Heart left ventricle (tissue), 16 donors: ENCODE measurements around the gene DCUN1D2. TPM values are rescaled to one million over a fixed set of nuclear protein-coding genes. Genes with fewer than 3 reads are reported as not detected.

ENCODE experiments used
- ATAC-seq, 4 donors: fragments of 200-7000 bp; cut with Tn5 transposase; one replicate each; pipeline ENCODE4 v1.9.1; 2020 to 2022; ENCODE audit warnings: moderate library complexity in 4 of 4, mild to moderate bottlenecking in 3 of 4, moderate number of reproducible peaks in 1 of 4
- DNase-seq, 5 donors: peaks; one replicate each; pipeline ENCODE4 v3.0.0-alpha.2; 2020
- H3K27ac ChIP-seq, 12 donors: fragments of 200-600 bp; sonication (generic) in 4 of 12; one replicate each; pipeline versions ENCODE4 v1.5.0 to v1.8.0; 2016 to 2022; ENCODE audit warnings: mild to moderate bottlenecking in 2 of 12
- H3K27me3 ChIP-seq, 9 donors: fragments of 200-600 bp; sonication (generic) in 2 of 9; one replicate each; pipeline versions ENCODE4 v1.5.1 to v1.8.0; 2016 to 2022; ENCODE audit warnings: mild to moderate bottlenecking in 3 of 9
- H3K36me3 ChIP-seq, 9 donors: fragments of 200-600 bp; sonication (generic) in 2 of 9; one replicate each; pipeline versions ENCODE4 v1.5.0 to v1.8.0; 2018 to 2022; ENCODE audit warnings: mild to moderate bottlenecking in 2 of 9
- H3K4me1 ChIP-seq, 12 donors: fragments of 200-600 bp; sonication (generic) in 4 of 12; one replicate each; pipeline versions ENCODE4 v1.5.0 to v1.8.0; 2016 to 2022; ENCODE audit warnings: mild to moderate bottlenecking in 3 of 12
- H3K4me3 ChIP-seq, 12 donors: fragments of 200-600 bp; sonication (generic) in 4 of 12; one replicate each; pipeline versions ENCODE4 v1.5.0 to v1.8.0; 2017 to 2022; ENCODE audit warnings: mild to moderate bottlenecking in 9 of 12, moderate library complexity in 4 of 12
- H3K9me3 ChIP-seq, 12 donors: fragments of 200-600 bp; sonication (generic) in 4 of 12; one replicate each; pipeline versions ENCODE4 v1.5.0 to v1.8.0; 2016 to 2022; ENCODE audit warnings: mild to moderate bottlenecking in 1 of 12
- CTCF ChIP-seq, 12 donors: fragments of 200-600 bp; sonication (generic) in 4 of 12; IDR thresholded peaks; one replicate each; pipeline versions ENCODE4 v1.5.0 to v1.8.0; 2018 to 2022; ENCODE audit warnings: antibody characterized with exemption in 12 of 12, mild to moderate bottlenecking in 5 of 12
- POLR2A ChIP-seq, 2 donors: fragments of 450-650 bp; IDR thresholded peaks; one replicate each; pipeline ENCODE4 v1.6.1; 2017; ENCODE audit warnings: antibody characterized with exemption in 2 of 2, mild to moderate bottlenecking in 2 of 2, moderate library complexity in 2 of 2
- WGBS, 4 donors: extraction: QIAGEN DNeasy Blood & Tissue Kit in 2 of 4; methylation state at CpG; one replicate each; pipeline versions ENCODE4 v1.1.5 to v1.1.7; 2013 to 2018; 5-methylcytosine and 5-hydroxymethylcytosine counted together
- intact Hi-C, 10 donors: fragments of 100-400 bp; cut with DNase I; formaldehyde crosslinking; loops; one replicate each; pipeline versions ENCODE4 v1.11.1 to v1.14.2; 2022
- polyA plus RNA-seq, 2 donors: library from polyadenylated mRNA; stranded (reverse); fragments of 200-250 nt; gene quantifications; one replicate each; pipeline ENCODE4 v1.2.3, GENCODE V29; 2013
- total RNA-seq, 9 donors: library from RNA; depleted of rRNA in 2 of 9; stranded (reverse); fragments of >200 nt in 2 of 9; fragmentation: NEBNext Ultra II Directional in 3 of 9; extraction: Animal tissue kit (Norgen Biotek cat#: 25700) in 3 of 9; gene quantifications; one replicate each; pipeline versions ENCODE4 v1.1.0 to v1.2.4, GENCODE V29; 2016 to 2023
- donor health status: ischemic (EF 13 %, LVEDD 7.1; RV severe dilation, severe dysfunction).
- donor health status: healthy with polysubstance abuse.
- donor health status: DM: no; HTN: yes; CAD: no.
- donor health status: DM: no; HTN: no; CAD: no.
- donor health status: ischemic (EF 25% LVEDD 6.9; RV normal size, moderate dysfunction).
- donor health status: ischemic (EF 25% LVEDD 5.7; RV mildly dilated, moderate dysfunction).
- donor health status: healthy.
- donor health status: DM: yes; HTN: yes; CAD: no.
- donor health status: ischemic (EF 35%, LVEDD 5.7; RV mildly dilated, moderate dysfunction).
- donor health status: nonischemic (EF 11% LVEDD 7.7; RV severe dilation, severe dysfunction).
- donor health status: DM: yes; HTN: yes; CAD: no.
- donor health status: PGD.
- donor health status: ischemic (EF 29% LVEDD 5.4; RV normal size, mild dysfunction).
- donor health status: nonischemic (EF 23%, LVEDD 6.1; RV moderate dilation, normal function).

The DCUN1D2 gene
- total and polyA plus RNA-seq, 11 donors, result 68.7 to 247 (median 153) TPM

- ATAC-seq (peak; percentile 24 to 63 (median 42)), DNase-seq (peak in 1 of 5 donors; percentile 43)
- WGBS, 4 donors, result 77 to 90% (median 85%) methylated on average over 16 to 17 of the region's 17 CpGs
Measured at GRCh38 chr13:113508521-113509254, 18.2 kb upstream of the DCUN1D2 start.

GRCh38 chr13:113507505-113508345 is 17.2 kb upstream of the DCUN1D2 start:
- DNase-seq (no peak), ATAC-seq (no peak)
- Histone ChIP-seq H3K4me1 (peaks cover 0 to 18% (median 8%) of the 10 kb centered on the region in 12 donors), H3K27ac (peak overlapping the region in 1 of 12 donors; percentile 38), H3K36me3 (peaks cover 0 to 72% (median 52%) of the 10 kb centered on the region in 9 donors), H3K27me3 (no peaks in the 10 kb centered on the region), H3K4me3 (no peak overlapping the region), H3K9me3 (no peaks in the 10 kb centered on the region)
- intact Hi-C loops, result no loop called here
- 79 to 89% (median 87%) methylated on average over 21 of the region's 21 CpGs for WGBS, 4 donors
- TF ChIP-seq POLR2A (IDR thresholded peaks at IDR 0.05), result no peak
- no peak for TF ChIP-seq CTCF (IDR thresholded peaks at IDR 0.05)

More at GRCh38 chr13:113508521-113509254, 18.2 kb upstream of the DCUN1D2 start:
- Histone ChIP-seq H3K36me3 (peaks cover 0 to 72% (median 53%) of the 10 kb centered on the region in 9 donors), H3K4me1 (peaks cover 0 to 17% (median 7%) of the 10 kb centered on the region in 12 donors), H3K27me3 (no peaks in the 10 kb centered on the region), H3K4me3 (no peak overlapping the region), H3K27ac (peak overlapping the region in 1 of 12 donors; percentile 38), H3K9me3 (no peaks in the 10 kb centered on the region)
- intact Hi-C loops, result no loop called here
- no peak for TF ChIP-seq POLR2A (IDR thresholded peaks at IDR 0.05)
- no peak for TF ChIP-seq CTCF (IDR thresholded peaks at IDR 0.05)

GRCh38 chr13:113506871-113507388 is 16.4 kb upstream of the DCUN1D2 start:
- Histone ChIP-seq H3K27ac (no peak overlapping the region), H3K9me3 (no peaks in the 10 kb centered on the region), H3K36me3 (peaks cover 0 to 80% (median 59%) of the 10 kb centered on the region in 9 donors), H3K27me3 (no peaks in the 10 kb centered on the region), H3K4me3 (no peak overlapping the region), H3K4me1 (peaks cover 0 to 25% (median 9%) of the 10 kb centered on the region in 12 donors)
- DNase-seq (no peak), ATAC-seq (peak in 2 of 4 donors; percentile 5 to 7)
- no peak for TF ChIP-seq POLR2A (IDR thresholded peaks at IDR 0.05)
- TF ChIP-seq CTCF (IDR thresholded peaks at IDR 0.05), result no peak
- 67 to 78% (median 72%) methylated on average over 18 to 21 of the region's 21 CpGs for WGBS, 4 donors
- intact Hi-C loops, result no loop called here
